GM23338 (cell line): ENCODE measurements around the gene EBF4. TPM values are rescaled to one million over a fixed set of nuclear protein-coding genes. Genes with fewer than 3 reads are reported as not detected.
"Not testable (repeated sequence)": the region's sequence is repeated elsewhere in the genome, so short reads cannot be mapped to it uniquely, and the experiment has no call there.

Experiments
- ATAC-seq: fragments of 200-7000 bp; cut with Tn5 transposase; 3 replicates; pipeline ENCODE4 v1.9.1; 2020
- DNase-seq: peaks from one replicate; pipeline ENCODE4 v3.0.0-alpha.2; 2015; ENCODE audit warnings: low spot score
- H2AFZ ChIP-seq: fragments of 200-600 bp; sonication (generic); 2 replicates; pipeline ENCODE4 v1.8.0; 2016; ENCODE audit warnings: antibody characterized with exemption, mild to moderate bottlenecking, moderate library complexity
- H3F3A ChIP-seq: fragments of 200-600 bp; sonication (generic); replicated peaks from 2 replicates; pipeline ENCODE4 v1.8.0; 2017; ENCODE audit warnings: antibody characterized with exemption, mixed run types, low read depth
- H3K27ac ChIP-seq: fragments of 200-600 bp; sonication (generic); 2 replicates; pipeline ENCODE4 v1.6.1; 2016; ENCODE audit warnings: low read depth
- H3K27me3 ChIP-seq: fragments of 200-600 bp; sonication (generic); 2 replicates; pipeline ENCODE4 v1.8.0; 2016; ENCODE audit warnings: mild to moderate bottlenecking, mixed run types, moderate library complexity; ENCODE audit not compliant: insufficient read depth
- H3K36me3 ChIP-seq: fragments of 200-600 bp; sonication (generic); 2 replicates; pipeline ENCODE4 v1.8.0; 2016; ENCODE audit warnings: mild to moderate bottlenecking; ENCODE audit not compliant: insufficient read depth
- H3K4me1 ChIP-seq: fragments of 200-600 bp; sonication (generic); 2 replicates; pipeline ENCODE4 v1.8.0; 2016; ENCODE audit warnings: mild to moderate bottlenecking, moderate library complexity; ENCODE audit not compliant: insufficient read depth
- H3K4me2 ChIP-seq: fragments of 200-600 bp; sonication (generic); 2 replicates; pipeline ENCODE4 v1.7.1; 2017; ENCODE audit warnings: mixed run types
- H3K4me3 ChIP-seq: fragments of 200-600 bp; sonication (generic); 2 replicates; pipeline ENCODE4 v1.6.1; 2016; ENCODE audit warnings: mixed run types
- H3K79me2 ChIP-seq: fragments of 200-600 bp; sonication (generic); replicated peaks from 2 replicates; pipeline ENCODE4 v1.8.0; 2017; ENCODE audit warnings: mild to moderate bottlenecking; ENCODE audit not compliant: insufficient read depth
- H3K9me2 ChIP-seq: fragments of 200-600 bp; sonication (generic); 2 replicates; pipeline ENCODE4 v1.8.0; 2017; ENCODE audit not compliant: insufficient read depth
- H4K20me1 ChIP-seq: fragments of 200-600 bp; sonication (generic); replicated peaks from 2 replicates; pipeline ENCODE4 v1.8.0; 2017; ENCODE audit warnings: mild to moderate bottlenecking; ENCODE audit not compliant: insufficient read depth
- H3K27ac Mint-ChIP-seq: 2 replicates; pipeline ENCODE4 v1.8.0; 2020; ENCODE audit warnings: inconsistent platforms, mild to moderate bottlenecking, moderate library complexity, mixed read lengths
- H3K27me3 Mint-ChIP-seq: 3 replicates; pipeline ENCODE4 v1.8.0; 2022; ENCODE audit warnings: low read depth, mild to moderate bottlenecking, moderate library complexity, mixed read lengths, inconsistent platforms; ENCODE audit not compliant: insufficient read depth, poor library complexity
- H3K36me3 Mint-ChIP-seq: 3 replicates; pipeline ENCODE4 v1.8.0; 2021; ENCODE audit warnings: low read depth, mild to moderate bottlenecking, inconsistent platforms, moderate library complexity, mixed read lengths
- H3K4me1 Mint-ChIP-seq: 3 replicates; pipeline ENCODE4 v1.8.0; 2020; ENCODE audit warnings: mild to moderate bottlenecking, inconsistent platforms, mixed read lengths
- H3K4me3 Mint-ChIP-seq: 3 replicates; pipeline ENCODE4 v1.8.0; 2021; ENCODE audit warnings: moderate library complexity, mild to moderate bottlenecking, inconsistent platforms, mixed read lengths
- H3K9me3 Mint-ChIP-seq: 3 replicates; pipeline ENCODE4 v1.8.0; 2020; ENCODE audit warnings: moderate library complexity, mild to moderate bottlenecking, inconsistent platforms, mixed read lengths
- CREB1 ChIP-seq: fragments of 250-450 bp; sonication (Bioruptor Pico); IDR thresholded peaks from 2 replicates; pipeline ENCODE4 v1.5.0; 2020; ENCODE audit warnings: low read depth, mild to moderate bottlenecking, moderate library complexity
- CTCF ChIP-seq, 2 experiments: fragments of 200-600 bp in 1 of 2; sonication (generic) in 1 of 2; conservative IDR thresholded peaks; 2 replicates each; pipeline versions ENCODE4 v1.5.1 to v1.6.1; 2016 to 2017; ENCODE audit warnings: antibody characterized with exemption in 2 of 2, low read depth in 2 of 2, mild to moderate bottlenecking in 2 of 2, moderate library complexity in 1 of 2
- EZH2 ChIP-seq: fragments of 200-600 bp; sonication (generic); IDR thresholded peaks from one replicate; pipeline ENCODE4 v1.8.0; 2017; ENCODE audit warnings: antibody characterized with exemption, mild to moderate bottlenecking, low read depth; ENCODE audit not compliant: unreplicated experiment
- EZH2phosphoT487 ChIP-seq: fragments of 200-600 bp; sonication (generic); IDR thresholded peaks from one replicate; pipeline ENCODE4 v1.8.1; 2018; ENCODE audit warnings: antibody characterized with exemption; ENCODE audit not compliant: unreplicated experiment
- JUNB ChIP-seq: IDR thresholded peaks from one replicate; pipeline ENCODE4 v1.6.1; 2016; ENCODE audit warnings: antibody characterized with exemption; ENCODE audit not compliant: unreplicated experiment
- POLR2AphosphoS5 ChIP-seq: IDR thresholded peaks from 2 replicates; pipeline ENCODE4 v1.6.1; 2016; ENCODE audit warnings: antibody characterized with exemption, low read depth
- REST ChIP-seq: IDR thresholded peaks from one replicate; pipeline ENCODE4 v1.6.1; 2018; ENCODE audit warnings: antibody characterized with exemption; ENCODE audit not compliant: unreplicated experiment
- STAT1 ChIP-seq: IDR thresholded peaks from one replicate; pipeline ENCODE4 v1.6.1; 2016; ENCODE audit warnings: antibody characterized with exemption; ENCODE audit not compliant: unreplicated experiment
- ZNF114 ChIP-seq: fragments of 250-450 bp; sonication (Bioruptor Pico); IDR thresholded peaks from 2 replicates; pipeline ENCODE4 v1.5.0; 2020; ENCODE audit warnings: mild to moderate bottlenecking, moderate library complexity
- ZNF331 ChIP-seq: fragments of 250-450 bp; sonication (Bioruptor Pico); IDR thresholded peaks from 2 replicates; pipeline ENCODE4 v1.5.0; 2020; ENCODE audit warnings: low read depth, mild to moderate bottlenecking, moderate library complexity
- ZNF462 ChIP-seq: fragments of 250-450 bp; sonication (Bioruptor Pico); IDR thresholded peaks from 2 replicates; pipeline ENCODE4 v1.5.0; 2020; ENCODE audit warnings: mild to moderate bottlenecking, moderate library complexity
- polyA plus RNA-seq: library from polyadenylated mRNA; unstranded; fragments of >200 nt; fragmentation: Nextera tagmentation; extraction: Ambion mirVana; gene quantifications from 2 replicates; pipeline ENCODE4 v1.2.1, GENCODE V29; 2016
- total RNA-seq: library from RNA; depleted of rRNA; stranded (reverse); fragments of >200 nt; shearing (Covaris generic); gene quantifications from 2 replicates; pipeline ENCODE4 v1.2.3, GENCODE V29; 2014

The EBF4 gene
- total and polyA plus RNA-seq, 2 experiments from 2014 or later = 0.66 to 1.6 TPM

- Mint-ChIP-seq H3K4me1 (peaks cover 15% of the 10 kb centered on the region), H3K27me3 (peaks cover 75% of the 10 kb centered on the region)
- H3K9me3 Mint-ChIP-seq, H3K9me2 ChIP-seq, H3K79me2 ChIP-seq, H3K36me3 ChIP-seq, H4K20me1 ChIP-seq, H3K27ac ChIP-seq, H3K36me3 Mint-ChIP-seq, DNase-seq, H3K27ac Mint-ChIP-seq, H3K4me2 ChIP-seq, ATAC-seq, H2AFZ ChIP-seq, H3K4me3 ChIP-seq, H3F3A ChIP-seq, H3K4me3 Mint-ChIP-seq: not testable (repeated sequence)
- peaks cover 20% of the 10 kb centered on the region for H3K4me1 ChIP-seq
- H3K27me3 ChIP-seq = peaks cover 99% of the 10 kb centered on the region
Observed at GRCh38 chr20:2807929-2808328, 115.3 kb downstream of the EBF4 start.

GRCh38 chr20:2809690-2810089 is 117.1 kb downstream of the EBF4 start:
- H3K9me3 Mint-ChIP-seq = peaks cover 7% of the 10 kb centered on the region
- TF ChIP-seq ZNF331 (CRISPR knock-in tag) = no peak
- TF ChIP-seq EZH2 = no peak
- no peak for TF ChIP-seq ZNF462 (CRISPR knock-in tag)
- TF ChIP-seq EZH2phosphoT487 = no peak
- TF ChIP-seq CREB1 = no peak
- no peak for TF ChIP-seq JUNB
- TF ChIP-seq POLR2AphosphoS5 = no peak
- TF ChIP-seq STAT1 = no peak
- no peak for TF ChIP-seq ZNF114 (CRISPR knock-in tag)
- no peak for TF ChIP-seq REST
- TF ChIP-seq CTCF (conservative IDR thresholded peaks at IDR 0.05; ENCODE audit: low read depth in 2 of 2) = no peak

More at GRCh38 chr20:2809690-2810089, 117.1 kb downstream of the EBF4 start:
- Histone ChIP-seq H3K9me2 (no peaks in the 10 kb centered on the region), H3K79me2 (no peaks in the 10 kb centered on the region), H3K4me1 (peaks cover 14% of the 10 kb centered on the region; the same call in 1 of the 2 replicates), H4K20me1 (no peaks in the 10 kb centered on the region), H3K27ac (no peak overlapping the region), H3F3A (no peaks in the 10 kb centered on the region), H3K4me2 (no peak overlapping the region), H3K4me3 (no peak overlapping the region), H3K36me3 (no peaks in the 10 kb centered on the region), H2AFZ (no peak overlapping the region), H3K27me3 (peaks cover 83% of the 10 kb centered on the region)
- Mint-ChIP-seq H3K27me3 (peaks cover 57% of the 10 kb centered on the region), H3K27ac (no peak overlapping the region), H3K36me3 (no peaks in the 10 kb centered on the region), H3K4me3 (no peak overlapping the region), H3K4me1 (peaks cover 10% of the 10 kb centered on the region)
- ATAC-seq (no peak), DNase-seq (no peak)
